PC-9 (cell line): ENCODE measurements around the gene PACRGL. TPM values are rescaled to one million over a fixed set of nuclear protein-coding genes. Genes with fewer than 3 reads are reported as not detected.

Experiments
- BruUV-seq: library from RNA; stranded (reverse); fragments of 400-500 nt; replicated peaks from 2 replicates; lab custom pipeline; 2021; lab: Mats Ljungman, UMichigan
- CTCF ChIA-PET: fragments of 300-600 bp; sonication (Branson Sonifier 250); formaldehyde crosslinking; loops from one replicate; lab custom pipeline; 2022; ENCODE audit warnings: antibody characterized with exemption; lab: Charles Lee
- POLR2A ChIA-PET: fragments of 300-600 bp; sonication (Branson Sonifier 250); formaldehyde crosslinking; loops from one replicate; lab custom pipeline; 2022; ENCODE audit warnings: antibody characterized with exemption; ENCODE audit not compliant: unreplicated experiment; lab: Charles Lee
- DNase-seq, 2 experiments: peaks; one replicate each; pipeline versions ENCODE4 v3.0.0 to v3.0.0-alpha.2; 2015 to 2022; ENCODE audit warnings: mixed read lengths in 1 of 2
- H2AFZ ChIP-seq: fragments of 200-600 bp; sonication (generic); 2 replicates; pipeline ENCODE4 v1.8.1; 2017; ENCODE audit warnings: antibody characterized with exemption
- H3F3A ChIP-seq: fragments of 200-600 bp; sonication (generic); 2 replicates; pipeline ENCODE4 v1.8.1; 2017; ENCODE audit warnings: antibody characterized with exemption, mild to moderate bottlenecking, low read depth; ENCODE audit not compliant: insufficient read depth
- H3K27ac ChIP-seq: fragments of 200-600 bp; sonication (generic); 2 replicates; pipeline ENCODE4 v1.6.1; 2016; ENCODE audit warnings: mixed run types
- H3K27me3 ChIP-seq: fragments of 200-600 bp; sonication (generic); 2 replicates; pipeline ENCODE4 v1.6.1; 2016; ENCODE audit warnings: low read depth, mixed run types; ENCODE audit not compliant: insufficient read depth
- H3K36me3 ChIP-seq: fragments of 200-600 bp; sonication (generic); 2 replicates; pipeline ENCODE4 v1.6.1; 2016; ENCODE audit warnings: low read depth, mixed run types
- H3K4me1 ChIP-seq: fragments of 200-600 bp; sonication (generic); replicated peaks from 2 replicates; pipeline ENCODE4 v1.6.1; 2016; ENCODE audit warnings: mixed run types; ENCODE audit not compliant: insufficient read depth
- H3K4me2 ChIP-seq: fragments of 200-600 bp; sonication (generic); 2 replicates; pipeline ENCODE4 v1.6.1; 2017; ENCODE audit warnings: mixed run types
- H3K4me3 ChIP-seq: fragments of 200-600 bp; sonication (generic); 2 replicates; pipeline ENCODE4 v1.6.1; 2016; ENCODE audit warnings: mixed run types
- H3K79me2 ChIP-seq: fragments of 200-600 bp; sonication (generic); 2 replicates; pipeline ENCODE4 v1.6.1; 2017; ENCODE audit warnings: low read depth, mixed run types
- H3K9me2 ChIP-seq: fragments of 200-600 bp; sonication (generic); 2 replicates; pipeline ENCODE4 v1.8.1; 2017; ENCODE audit warnings: mild to moderate bottlenecking; ENCODE audit not compliant: insufficient read depth
- H3K9me3 ChIP-seq: fragments of 200-600 bp; sonication (generic); 2 replicates; pipeline ENCODE4 v1.8.1; 2016; ENCODE audit warnings: low read depth; ENCODE audit not compliant: insufficient read depth
- H4K20me1 ChIP-seq: fragments of 200-600 bp; sonication (generic); 2 replicates; pipeline ENCODE4 v1.8.1; 2017; ENCODE audit not compliant: insufficient read depth
- CTCF ChIP-seq: fragments of 200-600 bp; sonication (generic); conservative IDR thresholded peaks from 2 replicates; pipeline ENCODE4 v1.6.1; 2017; ENCODE audit warnings: mixed run types, antibody characterized with exemption, mild to moderate bottlenecking, moderate library complexity
- EZH2 ChIP-seq: fragments of 200-600 bp; sonication (generic); IDR thresholded peaks from 2 replicates; pipeline ENCODE4 v1.8.0; 2017; ENCODE audit warnings: antibody characterized with exemption, low read depth
- intact Hi-C: fragments of 100-400 bp; cut with micrococcal nuclease; formaldehyde crosslinking; loops from one replicate; pipeline ENCODE4 v1.10.0; 2022; ENCODE audit not compliant: unreplicated experiment
- total RNA-seq: library from RNA; stranded (reverse); gene quantifications from 2 replicates; pipeline ENCODE4 v1.2.3, GENCODE V29; 2021

PACRGL gene
- total RNA-seq, 1 experiment from 2014 or later: 23.0 TPM

GRCh38 chr4:20680736-20681135 lies 19.5 kb upstream of the PACRGL start:
- H3K36me3 ChIP-seq: no peaks in the 10 kb centered on the region
- no peaks in the 10 kb centered on the region for H3K27me3 ChIP-seq
- H3K79me2 ChIP-seq: no peaks in the 10 kb centered on the region
- no peaks in the 10 kb centered on the region for H3K9me2 ChIP-seq
- no peaks in the 10 kb centered on the region for H3F3A ChIP-seq
- no peaks in the 10 kb centered on the region for H3K9me3 ChIP-seq
- no peak for DNase-seq
- CTCF ChIA-PET: no interaction called here
- no peak overlapping the region for H2AFZ ChIP-seq
- H4K20me1 ChIP-seq: no peaks in the 10 kb centered on the region
- H3K4me1 ChIP-seq: no peaks in the 10 kb centered on the region
- intact Hi-C loops: no loop called here
- no peak overlapping the region for H3K4me3 ChIP-seq
- BruUV-seq: no TSS peak
- H3K27ac ChIP-seq: no peak overlapping the region
- POLR2A ChIA-PET: no interaction called here
- no peak overlapping the region for H3K4me2 ChIP-seq
- TF ChIP-seq EZH2 (no peak), CTCF (no peak)

GRCh38 chr4:20681271-20681670 lies 19.0 kb upstream of the PACRGL start:
- H4K20me1 ChIP-seq: no peaks in the 10 kb centered on the region
- H3K4me2 ChIP-seq: no peak overlapping the region
- H3F3A ChIP-seq: no peaks in the 10 kb centered on the region
- no peak for DNase-seq
- H3K9me3 ChIP-seq: no peaks in the 10 kb centered on the region
- POLR2A ChIA-PET: no interaction called here
- H3K36me3 ChIP-seq: no peaks in the 10 kb centered on the region
- no peaks in the 10 kb centered on the region for H3K27me3 ChIP-seq
- H3K4me3 ChIP-seq: no peak overlapping the region
- CTCF ChIA-PET: no interaction called here
- H3K79me2 ChIP-seq: no peaks in the 10 kb centered on the region
- BruUV-seq: no TSS peak
- no peaks in the 10 kb centered on the region for H3K9me2 ChIP-seq
- TF ChIP-seq CTCF: no peak
- TF ChIP-seq EZH2: no peak
- no peaks in the 10 kb centered on the region for H3K4me1 ChIP-seq
- H3K27ac ChIP-seq: no peak overlapping the region
- intact Hi-C loops: no loop called here
- no peak overlapping the region for H2AFZ ChIP-seq

GRCh38 chr4:20682853-20683252 lies 17.4 kb upstream of the PACRGL start:
- CTCF ChIA-PET: interaction anchor here (0.5 kb wide), 1 partner anchor 219 kb away, joined by 3 read pairs; no protein-coding TSS in a partner anchor
- H3K27ac ChIP-seq: no peak overlapping the region
- H3K79me2 ChIP-seq: no peaks in the 10 kb centered on the region
- no TSS peak for BruUV-seq
- DNase-seq: no peak
- no peaks in the 10 kb centered on the region for H3K4me1 ChIP-seq
- POLR2A ChIA-PET: no interaction called here
- no peak overlapping the region for H3K4me2 ChIP-seq
- H3K36me3 ChIP-seq: no peaks in the 10 kb centered on the region
- H3K9me2 ChIP-seq: no peaks in the 10 kb centered on the region
- no peaks in the 10 kb centered on the region for H3K9me3 ChIP-seq
- no peaks in the 10 kb centered on the region for H3K27me3 ChIP-seq
- no peaks in the 10 kb centered on the region for H3F3A ChIP-seq
- TF ChIP-seq CTCF (no peak), EZH2 (no peak)
- no peaks in the 10 kb centered on the region for H4K20me1 ChIP-seq
- no peak overlapping the region for H3K4me3 ChIP-seq
- H2AFZ ChIP-seq: no peak overlapping the region
- intact Hi-C loops: loop anchor here (2.0 kb wide), 1 partner anchor 1994 kb away; no protein-coding TSS in a partner anchor
